HEK293 (cell line): ENCODE results near the gene SLC22A16.

Experiments used
- BCL11A ChIP-seq: fragments of 450-650 bp; formaldehyde crosslinking; IDR thresholded peaks from 2 replicates; pipeline ENCODE4 v1.5.1; 2016; ENCODE audit warnings: low read depth, missing biosample characterization, missing genetic modification characterization
- REPIN1 ChIP-seq: fragments of 450-650 bp; formaldehyde crosslinking; IDR thresholded peaks from 2 replicates; pipeline ENCODE4 v1.5.1; 2017; ENCODE audit warnings: missing biosample characterization, missing genetic modification characterization, low read depth
- ZBTB20 ChIP-seq: fragments of 450-650 bp; formaldehyde crosslinking; IDR thresholded peaks from 2 replicates; pipeline ENCODE4 v1.5.1; 2016; ENCODE audit warnings: missing biosample characterization, missing genetic modification characterization
- ZBTB8A ChIP-seq: fragments of 450-650 bp; formaldehyde crosslinking; IDR thresholded peaks from 2 replicates; pipeline ENCODE4 v1.5.1; 2016; ENCODE audit warnings: missing biosample characterization, missing genetic modification characterization
- ZNF10 ChIP-seq: fragments of 450-650 bp; formaldehyde crosslinking; IDR thresholded peaks from 2 replicates; pipeline ENCODE4 v1.5.1; 2017; ENCODE audit warnings: missing biosample characterization, missing genetic modification characterization
- ZNF132 ChIP-seq: fragments of 450-650 bp; formaldehyde crosslinking; IDR thresholded peaks from 2 replicates; pipeline ENCODE4 v1.5.1; 2017; ENCODE audit warnings: missing biosample characterization, missing genetic modification characterization, borderline replicate concordance
- ZNF335 ChIP-seq: fragments of 450-650 bp; formaldehyde crosslinking; conservative IDR thresholded peaks from 2 replicates; pipeline ENCODE4 v1.5.1; 2016; ENCODE audit warnings: missing biosample characterization, missing genetic modification characterization
- ZNF354C ChIP-seq: fragments of 450-650 bp; formaldehyde crosslinking; IDR thresholded peaks from 2 replicates; pipeline ENCODE4 v1.5.1; 2016; ENCODE audit warnings: missing biosample characterization, missing genetic modification characterization, low read depth, borderline replicate concordance
- ZNF549 ChIP-seq: fragments of 450-650 bp; IDR thresholded peaks from 2 replicates; pipeline ENCODE4 v1.5.1; 2018; ENCODE audit warnings: missing biosample characterization, missing genetic modification characterization, mild to moderate bottlenecking, inconsistent platforms, moderate library complexity
- ZNF624 ChIP-seq: fragments of 450-650 bp; formaldehyde crosslinking; IDR thresholded peaks from 2 replicates; pipeline ENCODE4 v1.5.1; 2017; ENCODE audit warnings: missing biosample characterization, missing genetic modification characterization
- ZNF626 ChIP-seq: fragments of 450-650 bp; sonication (Bioruptor Pico); formaldehyde crosslinking; IDR thresholded peaks from 2 replicates; pipeline ENCODE4 v1.5.1; 2018; ENCODE audit warnings: missing biosample characterization, missing genetic modification characterization, inconsistent platforms
- ZNF768 ChIP-seq: fragments of 450-650 bp; formaldehyde crosslinking; IDR thresholded peaks from 2 replicates; pipeline ENCODE4 v1.5.1; 2018; ENCODE audit warnings: missing biosample characterization, mild to moderate bottlenecking, missing genetic modification characterization
- ZNF776 ChIP-seq: fragments of 450-650 bp; formaldehyde crosslinking; IDR thresholded peaks from 2 replicates; pipeline ENCODE4 v1.5.0; 2017; ENCODE audit warnings: missing biosample characterization, missing genetic modification characterization, borderline replicate concordance
- ZNF791 ChIP-seq: fragments of 450-650 bp; formaldehyde crosslinking; IDR thresholded peaks from 2 replicates; pipeline ENCODE4 v1.5.1; 2016; ENCODE audit warnings: missing biosample characterization, missing genetic modification characterization
- ZNF843 ChIP-seq: fragments of 450-650 bp; formaldehyde crosslinking; IDR thresholded peaks from 2 replicates; pipeline ENCODE4 v1.5.1; 2016; ENCODE audit warnings: missing biosample characterization, missing genetic modification characterization
- TF ChIP-seq, protein P1 (sequence below): fragments of 450-650 bp; formaldehyde crosslinking; IDR thresholded peaks from 2 replicates; pipeline ENCODE4 v1.5.1; 2016; ENCODE audit warnings: missing biosample characterization, missing genetic modification characterization
- TF ChIP-seq, protein P2 (sequence below): fragments of 450-650 bp; formaldehyde crosslinking; IDR thresholded peaks from 2 replicates; pipeline ENCODE4 v1.5.1; 2017; ENCODE audit warnings: missing biosample characterization, missing genetic modification characterization
- TF ChIP-seq, protein P3 (sequence below): fragments of 450-650 bp; formaldehyde crosslinking; IDR thresholded peaks from 2 replicates; pipeline ENCODE4 v1.5.1; 2016; ENCODE audit warnings: missing biosample characterization, missing genetic modification characterization
- TF ChIP-seq, protein P4 (sequence below): fragments of 450-650 bp; formaldehyde crosslinking; IDR thresholded peaks from 2 replicates; pipeline ENCODE4 v1.5.1; 2016; ENCODE audit warnings: missing biosample characterization, missing genetic modification characterization
- TF ChIP-seq, protein P5 (sequence below): fragments of 450-650 bp; formaldehyde crosslinking; IDR thresholded peaks from 2 replicates; pipeline ENCODE4 v1.5.1; 2016; ENCODE audit warnings: missing biosample characterization, missing genetic modification characterization
- TF ChIP-seq, protein P6 (sequence below): fragments of 450-650 bp; formaldehyde crosslinking; IDR thresholded peaks from 2 replicates; pipeline ENCODE4 v1.5.1; 2016; ENCODE audit warnings: missing biosample characterization, missing genetic modification characterization
- TF ChIP-seq, protein P7 (sequence below): fragments of 450-650 bp; formaldehyde crosslinking; IDR thresholded peaks from 2 replicates; pipeline ENCODE4 v1.5.1; 2016; ENCODE audit warnings: missing biosample characterization, missing genetic modification characterization
- TF ChIP-seq, protein P8 (sequence below): IDR thresholded peaks from 2 replicates; pipeline ENCODE4 v1.6.1; 2011; ENCODE audit warnings: mild to moderate bottlenecking, low read depth, low read length, borderline replicate concordance
- TF ChIP-seq, protein P9 (sequence below): fragments of 450-650 bp; formaldehyde crosslinking; IDR thresholded peaks from 2 replicates; pipeline ENCODE4 v1.5.1; 2017; ENCODE audit warnings: missing biosample characterization, missing genetic modification characterization

SLC22A16 gene

DNA sequence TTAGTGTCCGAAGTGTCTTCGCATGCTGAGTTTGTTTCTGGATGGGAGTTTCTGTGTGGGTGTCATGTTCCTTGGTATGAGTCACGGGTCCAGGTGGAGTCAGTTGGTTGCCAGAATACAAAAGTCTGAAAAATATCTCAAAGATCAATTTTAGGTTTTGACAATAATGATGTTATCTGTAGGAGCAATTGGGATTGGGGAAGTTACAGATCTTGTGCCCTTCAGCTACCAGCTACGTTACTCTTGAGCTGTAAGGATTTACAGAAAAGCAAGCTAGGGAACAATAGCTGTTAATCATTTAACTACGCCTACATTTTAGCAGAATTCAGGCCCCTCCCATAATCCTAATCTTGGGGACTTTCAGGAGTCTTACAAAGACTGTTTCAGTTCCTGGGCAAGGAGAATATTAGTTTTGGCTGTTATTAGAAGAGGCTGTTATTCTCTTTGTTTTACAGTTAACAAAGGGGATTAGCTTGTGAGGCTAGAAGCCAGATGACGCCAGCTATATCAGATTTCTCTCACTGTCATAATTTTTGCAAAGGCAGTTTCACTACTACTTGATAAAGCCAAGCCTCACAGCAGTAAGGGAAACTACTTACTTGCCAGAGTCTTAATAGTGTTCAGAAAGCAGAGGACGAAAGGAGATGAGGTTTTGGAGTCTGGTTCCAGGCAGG is 15.4 kb upstream of the SLC22A16 start (continued):
- TF ChIP-seq, protein P1, sequence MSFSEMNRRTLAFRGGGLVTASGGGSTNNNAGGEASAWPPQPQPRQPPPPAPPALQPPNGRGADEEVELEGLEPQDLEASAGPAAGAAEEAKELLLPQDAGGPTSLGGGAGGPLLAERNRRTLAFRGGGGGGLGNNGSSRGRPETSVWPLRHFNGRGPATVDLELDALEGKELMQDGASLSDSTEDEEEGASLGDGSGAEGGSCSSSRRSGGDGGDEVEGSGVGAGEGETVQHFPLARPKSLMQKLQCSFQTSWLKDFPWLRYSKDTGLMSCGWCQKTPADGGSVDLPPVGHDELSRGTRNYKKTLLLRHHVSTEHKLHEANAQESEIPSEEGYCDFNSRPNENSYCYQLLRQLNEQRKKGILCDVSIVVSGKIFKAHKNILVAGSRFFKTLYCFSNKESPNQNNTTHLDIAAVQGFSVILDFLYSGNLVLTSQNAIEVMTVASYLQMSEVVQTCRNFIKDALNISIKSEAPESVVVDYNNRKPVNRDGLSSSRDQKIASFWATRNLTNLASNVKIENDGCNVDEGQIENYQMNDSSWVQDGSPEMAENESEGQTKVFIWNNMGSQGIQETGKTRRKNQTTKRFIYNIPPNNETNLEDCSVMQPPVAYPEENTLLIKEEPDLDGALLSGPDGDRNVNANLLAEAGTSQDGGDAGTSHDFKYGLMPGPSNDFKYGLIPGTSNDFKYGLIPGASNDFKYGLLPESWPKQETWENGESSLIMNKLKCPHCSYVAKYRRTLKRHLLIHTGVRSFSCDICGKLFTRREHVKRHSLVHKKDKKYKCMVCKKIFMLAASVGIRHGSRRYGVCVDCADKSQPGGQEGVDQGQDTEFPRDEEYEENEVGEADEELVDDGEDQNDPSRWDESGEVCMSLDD (tag by site-specific recombination) = no peak
- TF ChIP-seq ZNF843 (tag by site-specific recombination) (peak; percentile 12; the same call in 1 of the 2 replicates), ZNF354C (tag by site-specific recombination) (no peak), ZNF132 (tag by site-specific recombination) (no peak), ZNF791 (tag by site-specific recombination) (no peak), ZNF335 (tag by site-specific recombination) (peak; percentile 89), ZNF768 (tag by site-specific recombination) (no peak), ZBTB20 (tag by site-specific recombination) (no peak), ZNF776 (tag by site-specific recombination) (no peak), ZNF624 (tag by site-specific recombination) (no peak), BCL11A (no peak), ZNF626 (tag by site-specific recombination) (no peak), ZBTB8A (tag by site-specific recombination) (no peak), ZNF549 (no peak), REPIN1 (tag by site-specific recombination) (no peak), ZNF10 (no peak; the same call in 1 of the 2 replicates)
- TF ChIP-seq, protein P2, sequence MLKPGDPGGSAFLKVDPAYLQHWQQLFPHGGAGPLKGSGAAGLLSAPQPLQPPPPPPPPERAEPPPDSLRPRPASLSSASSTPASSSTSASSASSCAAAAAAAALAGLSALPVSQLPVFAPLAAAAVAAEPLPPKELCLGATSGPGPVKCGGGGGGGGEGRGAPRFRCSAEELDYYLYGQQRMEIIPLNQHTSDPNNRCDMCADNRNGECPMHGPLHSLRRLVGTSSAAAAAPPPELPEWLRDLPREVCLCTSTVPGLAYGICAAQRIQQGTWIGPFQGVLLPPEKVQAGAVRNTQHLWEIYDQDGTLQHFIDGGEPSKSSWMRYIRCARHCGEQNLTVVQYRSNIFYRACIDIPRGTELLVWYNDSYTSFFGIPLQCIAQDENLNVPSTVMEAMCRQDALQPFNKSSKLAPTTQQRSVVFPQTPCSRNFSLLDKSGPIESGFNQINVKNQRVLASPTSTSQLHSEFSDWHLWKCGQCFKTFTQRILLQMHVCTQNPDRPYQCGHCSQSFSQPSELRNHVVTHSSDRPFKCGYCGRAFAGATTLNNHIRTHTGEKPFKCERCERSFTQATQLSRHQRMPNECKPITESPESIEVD = peak; percentile 96
- TF ChIP-seq, protein P3, sequence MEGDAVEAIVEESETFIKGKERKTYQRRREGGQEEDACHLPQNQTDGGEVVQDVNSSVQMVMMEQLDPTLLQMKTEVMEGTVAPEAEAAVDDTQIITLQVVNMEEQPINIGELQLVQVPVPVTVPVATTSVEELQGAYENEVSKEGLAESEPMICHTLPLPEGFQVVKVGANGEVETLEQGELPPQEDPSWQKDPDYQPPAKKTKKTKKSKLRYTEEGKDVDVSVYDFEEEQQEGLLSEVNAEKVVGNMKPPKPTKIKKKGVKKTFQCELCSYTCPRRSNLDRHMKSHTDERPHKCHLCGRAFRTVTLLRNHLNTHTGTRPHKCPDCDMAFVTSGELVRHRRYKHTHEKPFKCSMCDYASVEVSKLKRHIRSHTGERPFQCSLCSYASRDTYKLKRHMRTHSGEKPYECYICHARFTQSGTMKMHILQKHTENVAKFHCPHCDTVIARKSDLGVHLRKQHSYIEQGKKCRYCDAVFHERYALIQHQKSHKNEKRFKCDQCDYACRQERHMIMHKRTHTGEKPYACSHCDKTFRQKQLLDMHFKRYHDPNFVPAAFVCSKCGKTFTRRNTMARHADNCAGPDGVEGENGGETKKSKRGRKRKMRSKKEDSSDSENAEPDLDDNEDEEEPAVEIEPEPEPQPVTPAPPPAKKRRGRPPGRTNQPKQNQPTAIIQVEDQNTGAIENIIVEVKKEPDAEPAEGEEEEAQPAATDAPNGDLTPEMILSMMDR (tag by site-specific recombination) = no peak
- TF ChIP-seq, protein P4, sequence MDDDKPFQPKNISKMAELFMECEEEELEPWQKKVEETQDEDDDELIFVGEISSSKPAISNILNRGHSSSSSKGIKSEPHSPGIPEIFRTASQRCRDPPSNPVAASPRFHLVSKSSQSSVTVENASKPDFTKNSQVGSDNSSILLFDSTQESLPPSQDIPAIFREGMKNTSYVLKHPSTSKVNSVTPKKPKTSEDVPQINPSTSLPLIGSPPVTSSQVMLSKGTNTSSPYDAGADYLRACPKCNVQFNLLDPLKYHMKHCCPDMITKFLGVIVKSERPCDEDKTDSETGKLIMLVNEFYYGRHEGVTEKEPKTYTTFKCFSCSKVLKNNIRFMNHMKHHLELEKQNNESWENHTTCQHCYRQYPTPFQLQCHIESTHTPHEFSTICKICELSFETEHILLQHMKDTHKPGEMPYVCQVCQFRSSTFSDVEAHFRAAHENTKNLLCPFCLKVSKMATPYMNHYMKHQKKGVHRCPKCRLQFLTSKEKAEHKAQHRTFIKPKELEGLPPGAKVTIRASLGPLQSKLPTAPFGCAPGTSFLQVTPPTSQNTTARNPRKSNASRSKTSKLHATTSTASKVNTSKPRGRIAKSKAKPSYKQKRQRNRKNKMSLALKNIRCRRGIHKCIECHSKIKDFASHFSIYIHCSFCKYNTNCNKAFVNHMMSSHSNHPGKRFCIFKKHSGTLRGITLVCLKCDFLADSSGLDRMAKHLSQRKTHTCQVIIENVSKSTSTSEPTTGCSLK = no peak
- TF ChIP-seq, protein P5, sequence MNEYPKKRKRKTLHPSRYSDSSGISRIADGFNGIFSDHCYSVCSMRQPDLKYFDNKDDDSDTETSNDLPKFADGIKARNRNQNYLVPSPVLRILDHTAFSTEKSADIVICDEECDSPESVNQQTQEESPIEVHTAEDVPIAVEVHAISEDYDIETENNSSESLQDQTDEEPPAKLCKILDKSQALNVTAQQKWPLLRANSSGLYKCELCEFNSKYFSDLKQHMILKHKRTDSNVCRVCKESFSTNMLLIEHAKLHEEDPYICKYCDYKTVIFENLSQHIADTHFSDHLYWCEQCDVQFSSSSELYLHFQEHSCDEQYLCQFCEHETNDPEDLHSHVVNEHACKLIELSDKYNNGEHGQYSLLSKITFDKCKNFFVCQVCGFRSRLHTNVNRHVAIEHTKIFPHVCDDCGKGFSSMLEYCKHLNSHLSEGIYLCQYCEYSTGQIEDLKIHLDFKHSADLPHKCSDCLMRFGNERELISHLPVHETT (tag by site-specific recombination) = no peak
- TF ChIP-seq, protein P6, sequence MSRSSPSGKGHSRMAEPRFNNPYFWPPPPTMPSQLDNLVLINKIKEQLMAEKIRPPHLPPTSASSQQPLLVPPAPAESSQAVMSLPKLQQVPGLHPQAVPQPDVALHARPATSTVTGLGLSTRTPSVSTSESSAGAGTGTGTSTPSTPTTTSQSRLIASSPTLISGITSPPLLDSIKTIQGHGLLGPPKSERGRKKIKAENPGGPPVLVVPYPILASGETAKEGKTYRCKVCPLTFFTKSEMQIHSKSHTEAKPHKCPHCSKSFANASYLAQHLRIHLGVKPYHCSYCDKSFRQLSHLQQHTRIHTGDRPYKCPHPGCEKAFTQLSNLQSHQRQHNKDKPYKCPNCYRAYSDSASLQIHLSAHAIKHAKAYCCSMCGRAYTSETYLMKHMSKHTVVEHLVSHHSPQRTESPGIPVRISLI (tag by site-specific recombination) = no peak; the same call in 1 of the 2 replicates
- TF ChIP-seq, protein P7, sequence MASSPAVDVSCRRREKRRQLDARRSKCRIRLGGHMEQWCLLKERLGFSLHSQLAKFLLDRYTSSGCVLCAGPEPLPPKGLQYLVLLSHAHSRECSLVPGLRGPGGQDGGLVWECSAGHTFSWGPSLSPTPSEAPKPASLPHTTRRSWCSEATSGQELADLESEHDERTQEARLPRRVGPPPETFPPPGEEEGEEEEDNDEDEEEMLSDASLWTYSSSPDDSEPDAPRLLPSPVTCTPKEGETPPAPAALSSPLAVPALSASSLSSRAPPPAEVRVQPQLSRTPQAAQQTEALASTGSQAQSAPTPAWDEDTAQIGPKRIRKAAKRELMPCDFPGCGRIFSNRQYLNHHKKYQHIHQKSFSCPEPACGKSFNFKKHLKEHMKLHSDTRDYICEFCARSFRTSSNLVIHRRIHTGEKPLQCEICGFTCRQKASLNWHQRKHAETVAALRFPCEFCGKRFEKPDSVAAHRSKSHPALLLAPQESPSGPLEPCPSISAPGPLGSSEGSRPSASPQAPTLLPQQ (tag by site-specific recombination) = no peak
- TF ChIP-seq, protein P8, sequence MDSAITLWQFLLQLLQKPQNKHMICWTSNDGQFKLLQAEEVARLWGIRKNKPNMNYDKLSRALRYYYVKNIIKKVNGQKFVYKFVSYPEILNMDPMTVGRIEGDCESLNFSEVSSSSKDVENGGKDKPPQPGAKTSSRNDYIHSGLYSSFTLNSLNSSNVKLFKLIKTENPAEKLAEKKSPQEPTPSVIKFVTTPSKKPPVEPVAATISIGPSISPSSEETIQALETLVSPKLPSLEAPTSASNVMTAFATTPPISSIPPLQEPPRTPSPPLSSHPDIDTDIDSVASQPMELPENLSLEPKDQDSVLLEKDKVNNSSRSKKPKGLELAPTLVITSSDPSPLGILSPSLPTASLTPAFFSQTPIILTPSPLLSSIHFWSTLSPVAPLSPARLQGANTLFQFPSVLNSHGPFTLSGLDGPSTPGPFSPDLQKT = no peak
- TF ChIP-seq, protein P9, sequence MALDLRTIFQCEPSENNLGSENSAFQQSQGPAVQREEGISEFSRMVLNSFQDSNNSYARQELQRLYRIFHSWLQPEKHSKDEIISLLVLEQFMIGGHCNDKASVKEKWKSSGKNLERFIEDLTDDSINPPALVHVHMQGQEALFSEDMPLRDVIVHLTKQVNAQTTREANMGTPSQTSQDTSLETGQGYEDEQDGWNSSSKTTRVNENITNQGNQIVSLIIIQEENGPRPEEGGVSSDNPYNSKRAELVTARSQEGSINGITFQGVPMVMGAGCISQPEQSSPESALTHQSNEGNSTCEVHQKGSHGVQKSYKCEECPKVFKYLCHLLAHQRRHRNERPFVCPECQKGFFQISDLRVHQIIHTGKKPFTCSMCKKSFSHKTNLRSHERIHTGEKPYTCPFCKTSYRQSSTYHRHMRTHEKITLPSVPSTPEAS (tag by site-specific recombination) = no peak
